HG03575 (cell line): Measurements from ENCODE around the gene LMOD3.
A peak's percentile ranks its signal among the peaks of the same experiment; 100 is the strongest.

ENCODE experiments used
- ATAC-seq: cut with Tn5 transposase; IDR thresholded peaks from one replicate; pipeline ENCODE4 v1.9.1; 2021; ENCODE audit not compliant: unreplicated experiment, insufficient number of reproducible peaks, low FRiP score; ENCODE audit errors: extremely low read depth

LMOD3 gene

DNA sequence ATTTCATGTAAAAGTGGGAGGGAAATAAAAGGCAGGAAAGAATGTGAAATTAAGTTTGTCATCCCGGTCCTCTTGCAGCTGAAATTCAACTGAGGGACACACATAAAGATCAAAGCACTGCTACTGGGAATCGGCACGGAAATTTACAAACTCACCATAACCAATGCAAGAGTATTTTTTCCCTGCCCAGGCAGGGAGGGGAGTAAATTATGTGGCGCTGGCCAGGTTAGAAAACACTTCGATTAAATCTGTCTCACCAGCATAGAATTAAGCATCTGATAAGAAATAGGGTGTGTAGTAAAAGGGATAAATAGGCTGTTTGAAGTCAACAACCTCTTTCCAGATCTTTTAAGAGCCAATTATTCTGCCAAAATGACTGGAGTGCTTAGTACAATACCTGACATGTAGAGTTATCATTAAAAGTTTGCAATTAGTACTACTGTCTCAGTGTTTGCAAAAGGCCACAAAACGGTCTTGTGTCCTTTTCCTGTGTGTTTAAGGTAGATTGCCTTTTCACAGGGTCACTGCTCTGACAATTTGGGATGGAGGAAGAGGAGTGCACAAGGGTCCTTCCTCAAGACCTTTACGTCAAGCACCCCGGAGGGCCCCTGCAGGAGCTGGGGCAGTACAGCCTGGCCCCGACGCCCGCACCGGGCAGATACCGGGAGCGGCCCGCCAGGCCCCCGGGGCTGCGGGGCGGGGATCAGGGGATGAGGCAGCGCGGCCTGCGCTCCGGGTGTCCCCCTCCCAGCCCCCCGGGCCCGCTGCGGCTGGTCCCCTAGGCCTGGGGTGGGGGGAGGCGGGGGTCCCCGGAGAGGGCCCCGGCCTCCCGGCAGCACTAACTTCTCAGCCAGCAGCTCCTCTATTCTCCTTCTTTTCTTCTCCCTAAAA is 42.9 kb downstream of the LMOD3 start:
- no peak for ATAC-seq

DNA sequence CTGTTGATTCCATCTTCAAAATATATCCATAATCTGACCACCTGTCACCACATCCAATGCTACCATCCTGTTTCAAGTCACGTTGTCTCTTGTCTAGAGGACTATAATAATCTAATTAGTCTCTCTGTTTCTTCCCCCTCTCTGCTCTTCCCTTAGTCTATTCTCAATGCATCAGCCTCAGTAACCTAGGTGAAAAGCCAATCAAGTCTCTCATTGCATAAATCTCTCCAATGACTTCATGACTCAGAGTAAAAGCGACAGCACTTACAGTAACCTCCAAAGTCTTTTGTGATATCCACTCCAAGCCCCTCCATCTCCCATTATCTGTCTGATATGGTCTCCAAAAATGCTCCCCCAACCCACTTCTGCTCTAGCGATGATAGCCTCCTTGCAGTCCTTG is 49.5 kb downstream of the LMOD3 start:
- ATAC-seq = no peak

DNA sequence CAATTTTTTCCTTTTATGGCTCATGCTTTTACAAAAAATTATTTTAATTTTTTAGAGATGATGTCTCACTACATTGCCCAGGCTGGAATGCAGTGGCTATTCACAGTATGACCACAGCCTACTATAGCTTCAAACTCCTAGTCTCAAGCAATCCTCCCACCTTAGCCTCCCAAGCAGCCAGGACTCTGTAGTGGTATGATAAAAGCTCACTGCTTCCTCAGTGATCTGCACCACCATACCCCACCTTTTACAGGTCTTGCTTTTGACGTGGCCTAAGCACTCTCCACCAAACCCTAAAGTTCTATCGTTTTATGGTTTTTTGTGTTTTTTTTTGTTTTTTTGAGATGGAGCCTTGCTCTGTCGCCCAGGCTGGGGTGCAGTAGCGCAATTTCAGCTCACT is 56.3 kb downstream of the LMOD3 start:
- no peak for ATAC-seq

DNA sequence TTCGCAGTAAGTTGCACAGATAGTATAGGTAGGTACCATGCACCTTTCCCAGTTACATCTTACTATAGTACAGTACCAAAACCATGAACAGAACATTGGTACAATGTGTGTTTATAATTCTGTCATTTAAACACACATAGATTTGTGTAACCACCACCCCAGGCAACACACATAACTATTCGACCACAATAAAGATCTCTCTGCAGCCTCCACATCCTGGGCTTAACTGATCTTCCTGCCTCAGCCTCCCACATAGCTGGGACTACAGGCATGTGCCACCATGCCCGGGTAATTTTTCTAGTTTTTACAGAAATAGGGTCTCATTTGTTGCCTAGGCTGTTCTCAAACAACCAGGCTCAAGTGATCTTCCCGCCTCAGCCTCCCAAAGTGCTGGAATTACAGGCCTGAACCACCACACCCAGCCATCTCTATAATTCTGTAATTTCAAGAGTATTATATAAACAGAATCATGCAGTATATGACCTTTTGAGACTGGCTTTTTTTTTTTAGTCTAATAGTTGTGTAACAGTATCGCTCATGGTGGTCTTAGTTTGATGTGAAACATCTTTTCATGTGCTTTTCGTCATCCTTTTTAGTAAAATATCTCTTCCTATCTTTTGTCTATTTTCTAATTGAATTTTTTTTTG is 57.0 kb downstream of the LMOD3 start:
- no peak for ATAC-seq

DNA sequence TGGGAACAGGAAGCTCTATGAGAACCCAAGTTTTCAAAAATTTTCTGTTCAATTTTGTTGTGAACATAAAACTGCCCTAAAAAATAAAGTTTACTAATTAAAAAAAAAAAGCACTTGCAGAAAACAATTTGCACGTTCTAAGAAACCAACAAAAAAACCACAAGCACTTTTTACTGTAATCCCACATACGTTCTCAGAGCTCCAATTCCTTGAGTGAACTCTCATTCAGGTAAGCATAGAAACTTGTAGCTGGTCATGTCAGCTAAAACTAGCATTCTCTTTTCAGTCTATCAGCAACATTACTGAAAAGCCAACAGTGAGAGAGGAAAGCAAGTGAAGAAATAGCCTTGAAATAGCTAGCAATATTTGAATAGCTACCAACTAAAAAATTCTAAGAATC is 58.8 kb downstream of the LMOD3 start:
- ATAC-seq = no peak

DNA sequence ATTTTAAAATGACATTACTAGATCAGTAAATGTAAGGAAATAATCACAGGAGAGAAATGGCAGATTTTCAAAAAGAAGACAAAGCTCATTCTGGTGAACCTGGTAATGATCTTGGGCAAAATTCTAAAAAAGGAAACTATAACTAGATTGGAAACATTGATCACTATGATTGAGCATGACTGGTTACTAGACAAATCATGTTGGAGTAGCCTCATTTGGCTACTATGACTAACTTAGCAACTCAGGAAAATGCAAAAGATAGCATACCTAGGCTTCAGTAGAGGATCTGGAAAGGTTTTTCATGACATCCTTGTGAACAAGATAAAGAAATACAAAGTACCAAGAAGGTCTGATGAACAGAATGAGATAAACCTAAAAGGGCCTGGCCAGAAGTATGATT is 62.7 kb downstream of the LMOD3 start:
- ATAC-seq = no peak

DNA sequence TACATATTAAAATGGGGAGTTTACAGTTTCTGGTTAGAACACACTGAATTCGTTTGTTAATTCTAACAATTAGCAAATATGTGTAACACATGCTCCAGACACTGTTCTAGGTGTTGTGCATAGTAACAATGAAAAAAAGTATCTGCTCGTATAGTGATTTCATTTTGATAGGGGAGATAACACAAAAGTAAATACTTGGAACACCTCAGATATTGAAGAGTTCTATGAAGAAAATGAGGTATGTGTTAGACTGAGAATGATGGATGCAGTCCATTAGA is 63.5 kb downstream of the LMOD3 start:
- ATAC-seq = no peak

DNA sequence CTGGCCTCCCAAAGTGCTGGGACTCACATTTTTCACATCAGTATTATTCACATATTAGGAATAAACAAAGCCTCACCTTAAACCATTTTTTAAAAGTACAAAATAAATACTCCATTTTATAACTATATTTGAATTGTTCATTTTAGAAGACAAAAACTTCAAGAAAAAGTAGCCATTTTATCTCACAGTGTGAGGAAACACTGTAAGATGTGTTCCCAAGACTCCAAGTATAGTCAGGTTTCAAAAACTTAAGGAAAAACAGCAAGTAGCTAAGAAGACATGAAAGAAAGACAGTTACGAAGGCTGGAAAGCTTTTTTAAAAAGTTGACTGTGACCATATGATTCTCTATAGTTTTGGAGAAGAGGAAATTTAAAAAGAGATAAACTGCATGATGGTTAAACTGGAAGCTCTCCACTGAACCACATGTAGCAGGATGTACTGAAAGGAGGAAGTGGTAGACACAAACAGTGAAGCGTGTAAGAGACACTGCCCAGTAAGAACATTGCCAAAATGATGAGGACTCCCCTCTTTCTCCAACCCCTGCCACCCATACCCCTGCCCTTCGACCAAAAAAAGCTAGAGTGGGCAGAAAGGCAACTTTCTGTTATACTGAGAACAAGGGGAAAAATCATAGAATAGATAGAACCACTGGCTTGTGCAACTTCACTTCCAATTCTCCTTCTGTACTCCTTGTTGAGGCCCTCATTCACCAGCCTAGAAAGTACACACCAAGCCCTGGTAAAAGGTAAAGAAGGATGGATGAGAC is 64.0 kb downstream of the LMOD3 start:
- ATAC-seq = peak; percentile 88
